WI38 (cell line): ENCODE measurements around the gene PTPN20.
A peak's percentile ranks its signal among the peaks of the same experiment; 100 is the strongest.

ENCODE experiments used
- H3K4me3 ChIP-seq: 2 replicates; pipeline ENCODE4 v1.5.1; 2011; ENCODE audit warnings: low read depth, mild to moderate bottlenecking, control low read depth, low read length
- TF ChIP-seq, protein P1 (sequence below): IDR thresholded peaks from 2 replicates; pipeline ENCODE4 v1.5.1; 2012; ENCODE audit warnings: low read depth, mild to moderate bottlenecking, control low read depth, low read length

PTPN20 gene

DNA sequence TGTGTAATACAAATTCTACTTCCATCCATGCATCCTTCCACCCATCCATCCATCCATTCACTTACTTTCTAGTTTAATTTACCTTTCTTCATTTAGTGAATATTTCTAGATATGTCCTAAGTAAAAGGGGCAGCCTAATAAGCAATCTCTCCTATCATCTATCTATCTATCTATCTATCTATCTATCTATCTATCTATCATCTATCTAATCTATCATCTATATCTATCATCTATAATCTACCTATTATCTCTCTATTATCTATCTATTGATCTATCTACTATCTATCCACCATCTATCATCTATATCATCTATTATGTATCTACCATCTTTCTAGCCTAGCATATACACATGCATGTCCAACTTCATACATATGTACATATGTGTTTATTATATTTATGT lies 104.2 kb downstream of the PTPN20 start:
- H3K4me3 ChIP-seq, result no peak overlapping the region
- TF ChIP-seq, protein P1, sequence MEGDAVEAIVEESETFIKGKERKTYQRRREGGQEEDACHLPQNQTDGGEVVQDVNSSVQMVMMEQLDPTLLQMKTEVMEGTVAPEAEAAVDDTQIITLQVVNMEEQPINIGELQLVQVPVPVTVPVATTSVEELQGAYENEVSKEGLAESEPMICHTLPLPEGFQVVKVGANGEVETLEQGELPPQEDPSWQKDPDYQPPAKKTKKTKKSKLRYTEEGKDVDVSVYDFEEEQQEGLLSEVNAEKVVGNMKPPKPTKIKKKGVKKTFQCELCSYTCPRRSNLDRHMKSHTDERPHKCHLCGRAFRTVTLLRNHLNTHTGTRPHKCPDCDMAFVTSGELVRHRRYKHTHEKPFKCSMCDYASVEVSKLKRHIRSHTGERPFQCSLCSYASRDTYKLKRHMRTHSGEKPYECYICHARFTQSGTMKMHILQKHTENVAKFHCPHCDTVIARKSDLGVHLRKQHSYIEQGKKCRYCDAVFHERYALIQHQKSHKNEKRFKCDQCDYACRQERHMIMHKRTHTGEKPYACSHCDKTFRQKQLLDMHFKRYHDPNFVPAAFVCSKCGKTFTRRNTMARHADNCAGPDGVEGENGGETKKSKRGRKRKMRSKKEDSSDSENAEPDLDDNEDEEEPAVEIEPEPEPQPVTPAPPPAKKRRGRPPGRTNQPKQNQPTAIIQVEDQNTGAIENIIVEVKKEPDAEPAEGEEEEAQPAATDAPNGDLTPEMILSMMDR, result no peak

DNA sequence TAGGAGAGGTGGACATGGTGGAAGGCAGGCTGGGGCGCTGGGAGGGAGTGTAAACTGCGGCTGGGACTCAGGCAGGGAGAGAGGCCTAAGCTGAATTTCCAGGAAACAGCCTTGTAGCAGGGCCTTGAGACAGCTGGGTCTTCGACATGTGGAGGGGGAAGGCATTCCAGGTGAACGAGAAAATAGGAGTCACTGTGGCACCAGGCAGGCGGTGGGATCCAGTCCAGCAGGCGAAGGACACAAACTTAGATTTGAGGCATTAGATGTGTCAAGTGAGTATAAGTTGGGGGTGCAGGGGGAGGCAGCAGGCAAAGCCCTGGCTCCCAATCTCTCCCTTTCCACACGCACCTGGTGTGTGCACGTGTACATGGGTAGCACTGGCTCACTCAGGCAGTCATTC lies 105.3 kb downstream of the PTPN20 start:
- TF ChIP-seq, protein P1, result no peak
- H3K4me3 ChIP-seq, result no peak overlapping the region

DNA sequence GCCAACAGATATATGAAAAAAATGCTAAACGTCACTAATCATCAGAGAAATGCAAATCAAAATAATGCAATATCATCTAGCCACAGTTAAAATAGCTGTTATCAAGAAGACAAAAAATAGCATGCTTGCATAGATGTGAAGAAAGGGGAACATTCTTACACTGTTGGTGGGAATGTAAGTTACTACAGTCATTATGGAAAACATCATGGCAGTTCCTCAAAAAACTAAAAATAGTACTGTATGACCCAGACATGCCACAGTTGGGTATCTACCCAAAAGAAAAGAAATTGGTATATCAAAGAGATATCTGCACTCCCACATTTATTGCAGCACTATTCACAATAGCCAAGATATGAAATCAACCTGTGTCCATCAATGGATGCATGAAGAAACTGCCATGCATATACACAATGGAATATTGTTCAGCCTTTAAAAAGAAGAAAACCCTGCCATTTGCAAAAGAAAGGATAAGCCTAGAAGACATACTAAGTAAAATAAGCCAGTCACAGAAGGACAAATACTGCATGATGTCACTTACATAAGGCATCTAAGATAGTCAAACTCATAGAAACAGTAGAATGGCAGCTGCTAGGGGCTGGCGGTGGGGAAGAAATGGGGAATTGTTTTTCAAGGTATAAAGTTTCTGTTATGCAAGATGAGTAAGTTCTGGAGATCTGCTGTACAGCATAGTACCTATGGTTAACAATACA lies 107.0 kb downstream of the PTPN20 start:
- no peak overlapping the region for H3K4me3 ChIP-seq
- TF ChIP-seq, protein P1, result no peak

DNA sequence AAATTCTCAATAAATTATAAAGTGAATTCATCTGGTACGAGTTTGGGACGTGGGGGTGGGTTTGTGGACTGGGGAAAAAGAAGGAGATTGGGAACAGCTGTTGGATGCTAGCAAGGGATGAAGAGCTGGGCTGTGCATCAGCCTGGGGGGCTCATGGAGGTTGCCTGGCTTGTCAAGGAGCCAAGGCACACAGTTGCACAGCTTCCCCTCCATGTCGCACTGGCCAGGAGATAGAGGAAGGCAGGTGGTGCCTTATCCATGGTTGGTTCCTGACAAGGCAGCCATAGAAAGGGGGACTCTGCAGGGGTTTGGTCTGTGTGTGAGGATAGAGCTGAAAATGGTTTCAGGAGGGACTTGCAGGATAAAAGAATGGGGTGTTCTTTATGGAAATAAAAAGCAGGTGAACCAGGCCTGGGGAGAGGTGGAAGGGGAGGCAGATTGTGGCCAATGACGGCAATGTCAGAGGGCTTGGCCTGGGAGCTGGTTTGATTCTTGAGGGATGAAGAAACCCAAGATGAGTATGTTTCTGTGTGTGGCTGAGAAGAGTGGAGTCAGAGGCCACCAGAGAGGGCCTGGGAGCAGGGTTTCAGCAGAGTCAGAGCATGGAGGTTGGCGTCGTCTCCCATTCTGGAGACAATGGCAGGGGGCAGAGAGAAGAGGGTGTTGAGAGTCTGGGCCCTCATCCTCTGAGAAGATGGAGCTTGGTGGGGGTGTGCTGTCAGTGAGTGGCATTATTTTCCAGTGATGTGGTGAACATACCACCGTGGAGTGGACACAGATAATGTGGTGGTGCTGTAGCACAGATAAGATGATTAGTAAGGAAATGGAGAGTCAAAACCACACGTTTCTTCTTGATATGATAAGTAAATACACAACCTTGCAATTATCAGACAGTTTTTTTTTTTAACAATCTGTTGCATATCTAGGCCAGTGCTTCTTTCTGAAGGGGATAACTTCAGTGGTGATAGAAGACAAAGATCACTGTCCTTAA lies 108.2 kb downstream of the PTPN20 start:
- TF ChIP-seq, protein P1, result no peak
- no peak overlapping the region for H3K4me3 ChIP-seq

DNA sequence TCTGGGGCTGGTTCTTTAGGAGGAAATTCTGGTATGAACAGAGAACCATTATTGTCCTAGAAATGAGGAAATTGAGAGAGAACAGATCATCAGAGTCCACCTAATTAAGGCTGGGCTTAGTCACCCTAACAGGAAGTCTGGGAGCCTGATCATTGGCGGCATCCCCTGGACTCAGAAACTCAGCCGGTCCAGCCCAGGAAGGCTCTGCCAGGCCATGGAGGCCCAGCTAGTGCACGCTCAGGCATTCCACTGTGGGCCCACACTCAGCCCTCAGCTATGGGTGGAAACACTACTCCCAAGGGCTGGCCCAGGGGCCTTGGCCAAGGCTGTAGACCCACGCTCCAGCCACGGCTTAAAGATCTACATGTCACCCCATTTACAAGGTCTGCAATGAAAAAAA lies 109.2 kb downstream of the PTPN20 start:
- TF ChIP-seq, protein P1, result no peak
- H3K4me3 ChIP-seq, result no peak overlapping the region

DNA sequence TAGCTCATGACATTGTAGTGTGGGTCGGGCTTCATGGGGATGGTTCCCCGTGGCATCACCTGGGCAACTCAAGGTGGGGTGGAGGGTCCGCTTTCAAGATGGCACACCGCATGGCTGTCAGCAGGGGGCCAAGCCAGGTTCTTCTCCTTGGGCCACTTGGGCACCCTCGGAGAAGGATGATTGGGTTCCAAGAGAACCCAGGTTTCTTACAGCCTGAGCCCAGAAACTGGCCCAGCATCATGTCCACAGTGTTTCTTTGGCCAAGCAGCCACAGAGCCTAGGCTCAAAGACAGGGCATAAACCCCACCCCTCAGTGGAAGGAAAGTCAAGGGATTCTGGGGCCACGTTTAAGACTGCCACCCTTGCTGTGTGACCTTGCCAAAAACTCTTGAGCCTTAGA lies 110.6 kb downstream of the PTPN20 start:
- H3K4me3 ChIP-seq, result no peak overlapping the region
- TF ChIP-seq, protein P1, result 0 out of 2 replicates have a peak, but pooled peaks have one; percentile 8
